OCI-LY7 (cell line): ENCODE data around the gene MDGA2. TPM values are rescaled to one million over a fixed set of nuclear protein-coding genes. Genes with fewer than 3 reads are reported as not detected.
"Not testable (repeated sequence)": the region's sequence is repeated elsewhere in the genome, so short reads cannot be mapped to it uniquely, and the experiment has no call there.

ENCODE experiments used
- BruUV-seq: library from RNA; stranded (reverse); fragments of 400-500 nt; replicated peaks from 2 replicates; lab custom pipeline; 2021; lab: Mats Ljungman, UMichigan
- CTCF ChIA-PET: fragments of 300-600 bp; sonication (Branson Sonifier 250); formaldehyde crosslinking; loops from one replicate; lab custom pipeline; 2022; ENCODE audit warnings: antibody characterized with exemption; ENCODE audit not compliant: unreplicated experiment; lab: Charles Lee
- POLR2A ChIA-PET: fragments of 300-600 bp; sonication (Branson Sonifier 250); formaldehyde crosslinking; loops from one replicate; lab custom pipeline; 2022; ENCODE audit warnings: antibody characterized with exemption; lab: Charles Lee
- DNase-seq: peaks from one replicate; pipeline ENCODE4 v3.0.0-alpha.2; 2015; ENCODE audit warnings: low spot score
- H2AFZ ChIP-seq: fragments of 200-600 bp; sonication (generic), shearing (Covaris generic); 2 replicates; pipeline ENCODE4 v1.6.1; 2014; ENCODE audit warnings: mild to moderate bottlenecking, antibody characterized with exemption, low read length, moderate library complexity
- H3K27ac ChIP-seq: fragments of 200-600 bp; sonication (generic); 2 replicates; pipeline ENCODE4 v1.5.1; 2014; ENCODE audit warnings: mixed run types, low read depth, mild to moderate bottlenecking, moderate library complexity, low read length, inconsistent platforms; ENCODE audit not compliant: poor library complexity, severe bottlenecking
- H3K36me3 ChIP-seq: fragments of 200-600 bp; sonication (generic); 2 replicates; pipeline ENCODE4 v1.6.1; 2014; ENCODE audit warnings: mild to moderate bottlenecking, antibody characterized with exemption, low read length, moderate library complexity, mixed read lengths; ENCODE audit not compliant: insufficient read depth
- H3K4me1 ChIP-seq: fragments of 200-600 bp; sonication (generic); 2 replicates; pipeline ENCODE4 v1.5.1; 2014; ENCODE audit warnings: mild to moderate bottlenecking, low read length; ENCODE audit not compliant: insufficient read depth, poor library complexity, severe bottlenecking
- H3K4me2 ChIP-seq: fragments of 200-600 bp; sonication (generic); 2 replicates; pipeline ENCODE4 v1.6.1; 2014; ENCODE audit warnings: mild to moderate bottlenecking, low read length
- H3K4me3 ChIP-seq: fragments of 200-600 bp; sonication (generic); 2 replicates; pipeline ENCODE4 v1.5.1; 2014; ENCODE audit warnings: mild to moderate bottlenecking, low read depth, low read length; ENCODE audit not compliant: poor library complexity, severe bottlenecking
- H3K79me2 ChIP-seq: fragments of 200-600 bp; sonication (generic); 2 replicates; pipeline ENCODE4 v1.6.1; 2016; ENCODE audit warnings: low read depth, mild to moderate bottlenecking, low read length, moderate library complexity, mixed read lengths; ENCODE audit not compliant: insufficient read depth
- H3K9me2 ChIP-seq: fragments of 200-600 bp; sonication (generic); 2 replicates; pipeline ENCODE4 v1.6.1; 2016; ENCODE audit warnings: mild to moderate bottlenecking, low read length, mixed read lengths; ENCODE audit not compliant: insufficient read depth
- H3K9me3 ChIP-seq: fragments of 200-600 bp; sonication (generic); 2 replicates; pipeline ENCODE4 v1.6.1; 2014; ENCODE audit warnings: mild to moderate bottlenecking, mixed run types, low read length, mixed read lengths
- H4K20me1 ChIP-seq: fragments of 200-600 bp; sonication (generic); 2 replicates; pipeline ENCODE4 v1.6.1; 2014; ENCODE audit warnings: mild to moderate bottlenecking, antibody characterized with exemption, low read length, moderate library complexity, mixed read lengths; ENCODE audit not compliant: insufficient read depth
- CTCF ChIP-seq: fragments of 200-600 bp; sonication (generic); conservative IDR thresholded peaks from 2 replicates; pipeline ENCODE4 v1.5.1; 2014; ENCODE audit warnings: mild to moderate bottlenecking, antibody characterized with exemption, low read length, moderate library complexity, mixed read lengths
- EZH2phosphoT487 ChIP-seq: fragments of 200-600 bp; sonication (generic); IDR thresholded peaks from 2 replicates; pipeline ENCODE4 v1.6.1; 2018; ENCODE audit warnings: low read depth, borderline replicate concordance, mild to moderate bottlenecking, mixed run types, antibody characterized with exemption, low read length, moderate library complexity, mixed read lengths
- intact Hi-C: fragments of 100-400 bp; cut with micrococcal nuclease; formaldehyde crosslinking; loops from one replicate; pipeline ENCODE4 v1.10.0; 2022; ENCODE audit not compliant: unreplicated experiment
- total RNA-seq, 2 experiments: library from RNA; depleted of rRNA in 1 of 2; stranded (reverse); fragments of >200 nt in 1 of 2; shearing (Covaris generic) in 1 of 2; gene quantifications; 2 replicates each; pipeline ENCODE4 v1.2.3, GENCODE V29; 2014 to 2022

Gene MDGA2
- total RNA-seq, 2 experiments from 2014 or later, result not detected

- no peak for DNase-seq
- POLR2A ChIA-PET, result interaction anchor here (0.5 to 0.6 kb wide), 2 partner anchors 484 to 547 kb away, joined by 3 read pairs; no protein-coding TSS in a partner anchor
- no TSS peak for BruUV-seq
- Histone ChIP-seq H3K36me3 (no peaks in the 10 kb centered on the region), H3K9me3 (no peaks in the 10 kb centered on the region), H3K4me3 (no peak overlapping the region), H3K9me2 (no peaks in the 10 kb centered on the region), H3K4me1 (no peaks in the 10 kb centered on the region), H3K27ac (no peak overlapping the region), H4K20me1 (no peaks in the 10 kb centered on the region), H3K4me2 (no peak overlapping the region), H2AFZ (no peak overlapping the region), H3K79me2 (no peaks in the 10 kb centered on the region)
- CTCF ChIA-PET, result no interaction called here
- TF ChIP-seq CTCF (0 out of 2 replicates have a peak, but pooled peaks have one; percentile 19), EZH2phosphoT487 (no peak)
- intact Hi-C loops, result no loop called here
Observed at GRCh38 chr14:46920542-46920941, 754.9 kb downstream of the MDGA2 start.

GRCh38 chr14:46915539-46915938 lies 759.9 kb downstream of the MDGA2 start:
- H3K4me2 ChIP-seq, H4K20me1 ChIP-seq, BruUV-seq, intact Hi-C loops, H3K4me3 ChIP-seq, H3K9me2 ChIP-seq, H2AFZ ChIP-seq, H3K4me1 ChIP-seq, H3K27ac ChIP-seq, CTCF ChIA-PET, DNase-seq, POLR2A ChIA-PET, H3K79me2 ChIP-seq, H3K36me3 ChIP-seq, H3K9me3 ChIP-seq: not testable (repeated sequence)

GRCh38 chr14:46902837-46903236 lies 772.6 kb downstream of the MDGA2 start:
- intact Hi-C loops, result no loop called here
- Histone ChIP-seq H3K4me2 (no peak overlapping the region), H3K4me1 (no peaks in the 10 kb centered on the region), H3K4me3 (no peak overlapping the region), H3K27ac (no peak overlapping the region), H3K9me2 (no peaks in the 10 kb centered on the region), H4K20me1 (no peaks in the 10 kb centered on the region), H2AFZ (no peak overlapping the region), H3K79me2 (no peaks in the 10 kb centered on the region), H3K36me3 (no peaks in the 10 kb centered on the region), H3K9me3 (no peaks in the 10 kb centered on the region)
- BruUV-seq, result no TSS peak
- TF ChIP-seq EZH2phosphoT487 (no peak), CTCF (no peak)
- CTCF ChIA-PET, result no interaction called here
- DNase-seq, result no peak
- POLR2A ChIA-PET, result no interaction called here
